Spleen (tissue), 11 donors: Measurements from ENCODE around the gene BICRA. TPM values are rescaled to one million over a fixed set of nuclear protein-coding genes. Genes with fewer than 3 reads are reported as not detected.
"Not testable (repeated sequence)": the region's sequence is repeated elsewhere in the genome, so short reads cannot be mapped to it uniquely, and the experiment has no call there.

ENCODE experiments used
- DNase-seq: peaks from one replicate; pipeline ENCODE4 v3.0.0-alpha.2; 2020
- H3K27ac ChIP-seq, 8 donors: fragments of 200-600 bp; sonication (generic) in 7 of 8; 1 replicate in 4 of 8; 2 replicates in 4 of 8; pipeline versions ENCODE4 v1.5.0 to v1.8.0; 2016 to 2021; ENCODE audit warnings: inconsistent platforms in 4 of 8, mild to moderate bottlenecking in 4 of 8, moderate library complexity in 1 of 8
- H3K27me3 ChIP-seq, 7 donors: fragments of 200-600 bp; sonication (generic) in 6 of 7; replicated peaks in 1 of 7; 1 replicate in 4 of 7; 2 replicates in 3 of 7; pipeline versions ENCODE4 v1.5.0 to v1.8.0; 2016 to 2021; ENCODE audit warnings: inconsistent platforms in 3 of 7, mild to moderate bottlenecking in 1 of 7
- H3K36me3 ChIP-seq, 6 donors: fragments of 200-600 bp; sonication (generic) in 5 of 6; 1 replicate in 4 of 6; 2 replicates in 2 of 6; pipeline versions ENCODE4 v1.5.0 to v1.8.0; 2016 to 2021; ENCODE audit warnings: inconsistent platforms in 2 of 6
- H3K4me1 ChIP-seq, 6 donors: fragments of 200-600 bp; sonication (generic) in 5 of 6; 1 replicate in 3 of 6; 2 replicates in 3 of 6; pipeline versions ENCODE4 v1.5.0 to v1.8.0; 2016 to 2021; ENCODE audit warnings: inconsistent platforms in 3 of 6
- H3K4me3 ChIP-seq, 8 donors: fragments of 200-600 bp; sonication (generic) in 7 of 8; 1 replicate in 4 of 8; 2 replicates in 4 of 8; pipeline versions ENCODE4 v1.5.0 to v1.8.0; 2016 to 2021; ENCODE audit warnings: inconsistent platforms in 4 of 8, mild to moderate bottlenecking in 4 of 8, moderate library complexity in 2 of 8
- H3K9me3 ChIP-seq, 8 donors: fragments of 200-600 bp; sonication (generic) in 7 of 8; 1 replicate in 4 of 8; 2 replicates in 4 of 8; pipeline versions ENCODE4 v1.5.0 to v1.8.0; 2016 to 2021; ENCODE audit warnings: inconsistent platforms in 4 of 8
- CTCF ChIP-seq, 11 experiments: fragments of 200-600 bp in 7 of 11; fragments of 450-650 bp in 4 of 11; sonication (generic) in 4 of 11; IDR thresholded peaks in 8 of 11; conservative IDR thresholded peaks in 3 of 11; 1 replicate in 7 of 11; 2 replicates in 4 of 11; pipeline versions ENCODE4 v1.4.0 to v1.8.0; 2016 to 2021; ENCODE audit warnings: antibody characterized with exemption in 11 of 11, inconsistent platforms in 4 of 11, mild to moderate bottlenecking in 1 of 11
- POLR2A ChIP-seq, 3 donors: fragments of 450-650 bp; IDR thresholded peaks; one replicate each; pipeline ENCODE4 v1.5.1; 2017; ENCODE audit warnings: antibody characterized with exemption in 3 of 3, mild to moderate bottlenecking in 1 of 3
- POLR2AphosphoS5 ChIP-seq, 3 donors: sonication (generic); formaldehyde crosslinking; IDR thresholded peaks; one replicate each; pipeline ENCODE4 v1.5.1; 2017; ENCODE audit warnings: antibody characterized with exemption in 3 of 3
- WGBS, 5 donors: extraction: QIAGEN DNeasy Blood & Tissue Kit in 3 of 5; methylation state at CpG; one replicate each; pipeline versions ENCODE4 v1.1.5 to v1.1.7; 2013 to 2018; 5-methylcytosine and 5-hydroxymethylcytosine counted together
- intact Hi-C: fragments of 100-400 bp; cut with DNase I; formaldehyde crosslinking; loops from one replicate; pipeline ENCODE4 v1.15.0; 2023; ENCODE audit warnings: low total_unique reads
- polyA plus RNA-seq, 3 donors: library from polyadenylated mRNA; stranded (reverse); fragments of 200-250 nt; gene quantifications; one replicate each; pipeline ENCODE4 v1.2.1, GENCODE V29; 2013
- total RNA-seq, 7 donors: library from RNA; depleted of rRNA in 3 of 7; stranded (reverse); fragments of >200 nt in 3 of 7; fragmentation: NEBNext Ultra II Directional in 4 of 7; extraction: Animal tissue kit (Norgen Biotek cat#: 25700) in 4 of 7; gene quantifications; one replicate each; pipeline versions ENCODE4 v1.1.0 to v1.2.1, GENCODE V29; 2016 to 2021
- donor health status: healthy with polysubstance abuse.
- donor health status: DM: no; HTN: no; CAD: no; lungs with moderate emphysema.
- donor health status: DM: no; HTN: no; CAD: no.
- donor health status: Bipolar disorder and iron deficiency.
- donor health status: healthy.
- donor health status: DM: no; HTN: no; CAD: no.
- donor health status: DM: yes; HTN: yes; CAD: no.

Gene BICRA
- total and polyA plus RNA-seq, 10 donors: 2.2 to 21.8 (median 18.2) TPM

- H3K4me1 ChIP-seq: peaks cover 7 to 62% (median 35%) of the 10 kb centered on the region in 6 donors
- TF ChIP-seq POLR2AphosphoS5 (IDR thresholded peaks at IDR 0.05) (no peak), CTCF (IDR thresholded peaks at IDR 0.05 in 8 of 11, conservative IDR thresholded peaks at IDR 0.05 in 3 of 11) (no peak), POLR2A (IDR thresholded peaks at IDR 0.05) (no peak)
- H3K27ac ChIP-seq: peak overlapping the region in 4 of 8 donors; percentile 75 to 83 (median 80)
Measured at GRCh38 chr19:47720669-47721422, 111.9 kb downstream of the BICRA start.

GRCh38 chr19:47723581-47723940 lies 114.6 kb downstream of the BICRA start:
- Histone ChIP-seq H3K4me1 (peaks cover 4 to 60% (median 27%) of the 10 kb centered on the region in 6 donors), H3K9me3 (no peaks in the 10 kb centered on the region), H3K4me3 (peak overlapping the region in 1 of 8 donors; percentile 32), H3K27me3 (peaks cover 0 to 16% (median 0%) of the 10 kb centered on the region in 7 donors), H3K27ac (peak overlapping the region in 1 of 8 donors; percentile 21), H3K36me3 (peaks cover 0 to 29% (median 3%) of the 10 kb centered on the region in 6 donors)
- WGBS, 5 donors: 18 to 38% (median 20%) methylated on average over 7 of the region's 7 CpGs
- intact Hi-C loops: no loop called here
- no peak for TF ChIP-seq POLR2AphosphoS5 (IDR thresholded peaks at IDR 0.05)
- no peak for DNase-seq

More at GRCh38 chr19:47720669-47721422, 111.9 kb downstream of the BICRA start:
- H3K36me3 ChIP-seq: peaks cover 0 to 25% (median 4%) of the 10 kb centered on the region in 6 donors
- WGBS, 5 donors: 87 to 93% (median 90%) methylated on average over 14 of the region's 14 CpGs
- H3K9me3 ChIP-seq: no peaks in the 10 kb centered on the region
- no peak overlapping the region for H3K4me3 ChIP-seq
- no peak for DNase-seq
- intact Hi-C loops: no loop called here
- H3K27me3 ChIP-seq: peaks cover 0 to 15% (median 0%) of the 10 kb centered on the region in 7 donors

GRCh38 chr19:47725759-47726401 lies 116.9 kb downstream of the BICRA start:
- Histone ChIP-seq H3K27me3 (peaks cover 0 to 39% (median 16%) of the 10 kb centered on the region in 7 donors), H3K36me3 (peaks cover 0 to 29% (median 3%) of the 10 kb centered on the region in 6 donors), H3K27ac (peak overlapping the region in 5 of 8 donors; percentile 8 to 55 (median 18)), H3K9me3 (no peaks in the 10 kb centered on the region), H3K4me1 (peaks cover 0 to 63% (median 36%) of the 10 kb centered on the region in 6 donors), H3K4me3 (no peak overlapping the region)
- peak in 1 of 3 donors; percentile 48 for TF ChIP-seq POLR2AphosphoS5 (IDR thresholded peaks at IDR 0.05)
- TF ChIP-seq CTCF (IDR thresholded peaks at IDR 0.05 in 8 of 11, conservative IDR thresholded peaks at IDR 0.05 in 3 of 11): no peak
- 85 to 96% (median 91%) methylated on average over 42 to 48 of the region's 48 CpGs for WGBS, 5 donors
- intact Hi-C loops: no loop called here
- no peak for DNase-seq

- Histone ChIP-seq H3K27me3 (peaks cover 0 to 41% (median 16%) of the 10 kb centered on the region in 7 donors), H3K27ac (peak overlapping the region in 4 of 8 donors; percentile 10 to 55 (median 30)), H3K4me1 (peaks cover 0 to 63% (median 36%) of the 10 kb centered on the region in 6 donors), H3K36me3 (peaks cover 0 to 32% (median 3%) of the 10 kb centered on the region in 6 donors), H3K9me3 (no peaks in the 10 kb centered on the region), H3K4me3 (no peak overlapping the region)
- intact Hi-C loops: no loop called here
- DNase-seq: no peak
- TF ChIP-seq CTCF (IDR thresholded peaks at IDR 0.05 in 8 of 11, conservative IDR thresholded peaks at IDR 0.05 in 3 of 11) (no peak), POLR2AphosphoS5 (IDR thresholded peaks at IDR 0.05) (peak in 2 of 3 donors; percentile 7 to 29), POLR2A (IDR thresholded peaks at IDR 0.05) (no peak)
- 34 to 58% (median 40%) methylated on average over 4 of the region's 4 CpGs for WGBS, 5 donors
Measured at GRCh38 chr19:47726467-47726866, 117.5 kb downstream of the BICRA start.

GRCh38 chr19:47728295-47728694 lies 119.4 kb downstream of the BICRA start:
- peaks cover 0 to 55% (median 32%) of the 10 kb centered on the region in 6 donors for H3K4me1 ChIP-seq
- H3K36me3 ChIP-seq: peaks cover 0 to 26% (median 3%) of the 10 kb centered on the region in 6 donors
- intact Hi-C loops, H3K9me3 ChIP-seq, H3K4me3 ChIP-seq, DNase-seq: not testable (repeated sequence)
- H3K27me3 ChIP-seq: peaks cover 0 to 29% (median 16%) of the 10 kb centered on the region in 7 donors
- peak overlapping the region in 6 of 8 donors; percentile 13 to 81 (median 76) for H3K27ac ChIP-seq
- WGBS, 5 donors: 83 to 90% (median 89%) methylated on average over 4 of the region's 4 CpGs
